Left colon (tissue), 2 donors: ENCODE data around the gene MAD2L1. TPM values are rescaled to one million over a fixed set of nuclear protein-coding genes. Genes with fewer than 3 reads are reported as not detected.

Experiments used
- ATAC-seq: fragments of 200-7000 bp; cut with Tn5 transposase; one replicate; pipeline ENCODE4 v1.9.1; 2020; ENCODE audit warnings: mild to moderate bottlenecking, moderate library complexity
- DNase-seq, 2 donors: peaks; one replicate each; pipeline ENCODE4 v3.0.0-alpha.2; 2020
- intact Hi-C, 2 donors: fragments of 100-400 bp; cut with DNase I in 1 of 2; cut with micrococcal nuclease in 1 of 2; formaldehyde crosslinking; loops; one replicate each; pipeline versions ENCODE4 v1.11.2 to v1.14.0; 2022; cut with DNase I, micrococcal nuclease
- total RNA-seq, 2 donors: library from RNA; stranded (reverse); fragmentation: NEBNext Ultra II Directional; extraction: Animal tissue kit (Norgen Biotek cat#: 25700); gene quantifications; one replicate each; pipeline ENCODE4 v1.2.1, GENCODE V29; 2021
- donor health status: DM: no; HTN: no; CAD: no.
- donor health status: DM: yes; HTN: yes; CAD: no.

The MAD2L1 gene
- total RNA-seq, 2 donors from 2014 or later, result 5.3 to 8.8 TPM

- ATAC-seq (no peak), DNase-seq (no peak)
- intact Hi-C loops, result no loop called here
Observed at GRCh38 chr4:120010646-120011045, 56.0 kb downstream of the MAD2L1 start.

DNA sequence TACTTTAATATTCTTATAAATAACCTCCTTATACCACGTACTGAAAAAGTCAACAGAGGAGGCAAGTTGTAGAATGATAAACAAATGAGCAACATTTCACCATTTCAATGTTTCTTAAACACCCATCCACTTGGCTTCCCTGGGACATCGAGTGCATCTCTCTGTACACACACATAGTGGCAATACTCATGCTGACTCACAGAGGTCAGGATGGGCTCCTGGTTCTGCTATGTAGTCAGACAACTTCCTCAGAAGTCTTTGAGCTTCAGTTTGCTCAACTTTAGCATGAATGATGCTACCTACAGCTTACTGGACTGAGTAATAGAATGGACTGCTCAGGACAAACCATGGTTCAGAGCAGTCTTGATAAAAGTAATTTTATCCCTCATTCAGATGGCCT is 56.9 kb downstream of the MAD2L1 start:
- ATAC-seq, result no peak
- intact Hi-C loops, result no loop called here
- no peak for DNase-seq

DNA sequence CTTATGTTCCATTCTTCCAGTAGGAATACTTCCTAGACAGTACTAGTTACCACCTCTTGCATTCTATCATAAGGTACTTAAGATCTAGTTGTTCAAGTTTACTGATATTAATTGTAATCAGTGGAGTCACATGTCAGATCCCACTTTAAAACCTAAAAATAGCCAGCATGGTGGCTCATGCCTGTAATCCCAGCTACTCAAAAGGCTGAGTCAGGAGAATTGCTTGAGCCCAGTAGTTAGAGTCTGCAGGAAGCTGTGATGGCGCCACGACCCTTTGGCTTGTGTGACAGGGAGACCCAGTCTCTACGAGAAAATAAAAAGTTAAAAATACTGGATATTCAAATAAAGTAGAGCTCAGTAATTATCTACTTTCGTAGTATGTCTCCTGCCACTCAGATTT is 57.7 kb downstream of the MAD2L1 start:
- ATAC-seq, result no peak
- intact Hi-C loops, result no loop called here
- no peak for DNase-seq

DNA sequence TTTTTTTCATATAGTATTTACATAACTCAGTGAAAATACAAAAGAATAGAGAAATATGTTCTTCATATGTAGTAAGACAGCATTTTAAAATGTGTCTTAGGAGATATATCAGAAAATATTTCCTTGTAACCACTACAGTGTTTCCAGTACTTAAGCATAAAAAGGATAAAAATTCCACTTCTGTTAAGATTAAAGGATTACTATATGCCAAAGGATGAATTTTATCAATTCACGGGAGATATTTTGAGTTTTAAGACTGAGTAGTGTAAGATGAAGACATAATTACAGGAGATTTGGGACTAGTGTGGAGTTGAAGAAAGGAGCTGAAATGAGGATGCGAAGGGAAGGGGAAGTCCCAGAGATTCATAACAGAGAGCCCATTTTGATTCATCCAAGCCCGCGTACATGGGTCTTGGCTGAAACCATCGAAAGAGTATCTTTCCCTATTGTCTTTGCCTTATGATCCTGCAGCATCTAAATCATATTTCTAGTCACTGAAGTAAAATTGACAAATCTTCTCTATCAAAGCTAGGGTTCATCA is 58.7 kb downstream of the MAD2L1 start:
- DNase-seq, result no peak
- intact Hi-C loops, result no loop called here
- no peak for ATAC-seq

- DNase-seq (no peak), ATAC-seq (no peak)
- intact Hi-C loops, result no loop called here
Observed at GRCh38 chr4:120007191-120007871, 59.3 kb downstream of the MAD2L1 start.
